SK-N-SH (cell line): Measurements from ENCODE around the gene SLC37A1. TPM values are rescaled to one million over a fixed set of nuclear protein-coding genes. Genes with fewer than 3 reads are reported as not detected.

Experiments used
- CTCF ChIA-PET: fragments of 300-600, 350-600 bp; formaldehyde crosslinking; extraction: SDS; loops from one replicate; lab custom pipeline; 2021; lab: Yijun Ruan, JAX
- POLR2A ChIA-PET: fragments of 350-600 bp; sonication (Branson Sonifier 250); formaldehyde crosslinking; extraction: SDS; loops from one replicate; lab custom pipeline; 2020; ENCODE audit warnings: antibody characterized with exemption, inconsistent platforms; lab: Yijun Ruan, JAX
- DNase-seq: peaks from one replicate; pipeline ENCODE4 v3.0.0; 2012
- H2AFZ ChIP-seq: fragments of 200-600 bp; sonication (generic); 2 replicates; pipeline ENCODE4 v1.8.1; 2016; ENCODE audit warnings: antibody characterized with exemption, mild to moderate bottlenecking, low read depth
- H3F3A ChIP-seq: fragments of 200-600 bp; sonication (generic); replicated peaks from 2 replicates; pipeline ENCODE3; 2016; ENCODE audit warnings: antibody characterized with exemption, mild to moderate bottlenecking; ENCODE audit not compliant: insufficient read depth
- H3K27ac ChIP-seq, 2 experiments: fragments of 200-500 bp in 1 of 2; fragments of 200-600 bp in 1 of 2; sonication (Bioruptor generic) in 1 of 2; sonication (generic), shearing (Covaris generic) in 1 of 2; 2 replicates each; pipeline versions ENCODE4 v1.5.1 to v1.6.1; 2014 to 2016; ENCODE audit warnings: low read depth in 2 of 2, inconsistent platforms in 1 of 2, low read length in 1 of 2, mild to moderate bottlenecking in 1 of 2, mixed read lengths in 1 of 2
- H3K27me3 ChIP-seq: fragments of 200-600 bp; sonication (generic), shearing (Covaris generic); 2 replicates; pipeline ENCODE4 v1.6.1; 2016; ENCODE audit warnings: mixed run types; ENCODE audit not compliant: insufficient read depth
- H3K36me3 ChIP-seq, 2 experiments: fragments of 200-500 bp in 1 of 2; fragments of 200-600 bp in 1 of 2; sonication (Bioruptor generic) in 1 of 2; sonication (generic) in 1 of 2; replicated peaks in 1 of 2; 2 replicates each; pipeline versions ENCODE3 to v1.5.1; 2014 to 2016; ENCODE audit warnings: low read length in 1 of 2, mild to moderate bottlenecking in 1 of 2; ENCODE audit not compliant: insufficient read depth in 2 of 2, control insufficient read depth in 1 of 2
- H3K4me1 ChIP-seq, 2 experiments: fragments of 200-500 bp in 1 of 2; fragments of 200-600 bp in 1 of 2; sonication (Bioruptor generic) in 1 of 2; sonication (generic), shearing (Covaris generic) in 1 of 2; 2 replicates each; pipeline versions ENCODE4 v1.5.1 to v1.6.1; 2014 to 2016; ENCODE audit warnings: low read depth in 1 of 2, low read length in 1 of 2, mixed run types in 1 of 2; ENCODE audit not compliant: insufficient read depth in 2 of 2, control insufficient read depth in 1 of 2
- H3K4me2 ChIP-seq: fragments of 200-600 bp; sonication (generic), shearing (Covaris generic); 2 replicates; pipeline ENCODE4 v1.6.1; 2017; ENCODE audit warnings: mixed run types
- H3K4me3 ChIP-seq, 2 experiments: fragments of 200-500 bp in 1 of 2; fragments of 200-600 bp in 1 of 2; sonication (Bioruptor generic) in 1 of 2; sonication (generic), shearing (Covaris generic) in 1 of 2; 2 replicates each; pipeline versions ENCODE4 v1.5.1 to v1.8.1; 2014 to 2016; ENCODE audit warnings: low read depth in 2 of 2, inconsistent platforms in 1 of 2, low read length in 1 of 2, mild to moderate bottlenecking in 1 of 2, mixed read lengths in 1 of 2, moderate library complexity in 1 of 2
- H3K79me2 ChIP-seq: fragments of 200-600 bp; sonication (generic); 2 replicates; pipeline ENCODE4 v1.8.1; 2017; ENCODE audit warnings: mild to moderate bottlenecking; ENCODE audit not compliant: insufficient read depth
- H3K9ac ChIP-seq: fragments of 200-600 bp; sonication (generic); 2 replicates; pipeline ENCODE4 v1.6.1; 2017; ENCODE audit warnings: mixed run types
- H3K9me2 ChIP-seq: fragments of 200-600 bp; sonication (generic); 2 replicates; pipeline ENCODE4 v1.6.1; 2017; ENCODE audit warnings: mixed run types
- H3K9me3 ChIP-seq: fragments of 200-600 bp; sonication (generic); 2 replicates; pipeline ENCODE4 v1.6.1; 2017; ENCODE audit warnings: mixed run types, mild to moderate bottlenecking, moderate library complexity
- H4K20me1 ChIP-seq: fragments of 200-600 bp; sonication (generic); 2 replicates; pipeline ENCODE4 v1.6.1; 2017; ENCODE audit warnings: mild to moderate bottlenecking, mixed run types; ENCODE audit not compliant: insufficient read depth
- ELF1 ChIP-seq: IDR thresholded peaks from 2 replicates; pipeline ENCODE4 v1.4.0; 2012
- EP300 ChIP-seq, 2 experiments: IDR thresholded peaks; 2 replicates each; pipeline versions ENCODE4 v1.4.0 to v1.6.1; 2012; ENCODE audit warnings: borderline replicate concordance in 1 of 2, low read depth in 1 of 2, low read length in 1 of 2
- FOSL2 ChIP-seq: IDR thresholded peaks from 2 replicates; pipeline ENCODE4 v1.4.0; 2012; ENCODE audit warnings: low read depth, mild to moderate bottlenecking, moderate library complexity, borderline replicate concordance
- GABPA ChIP-seq: IDR thresholded peaks from 2 replicates; pipeline ENCODE4 v1.4.0; 2012; ENCODE audit warnings: low read depth, mild to moderate bottlenecking
- GATA2 ChIP-seq: sonication (generic); formaldehyde crosslinking; IDR thresholded peaks from 2 replicates; pipeline ENCODE4 v1.5.0; 2020; ENCODE audit warnings: mild to moderate bottlenecking, missing genetic modification reagents
- MEF2A ChIP-seq: IDR thresholded peaks from 2 replicates; pipeline ENCODE4 v1.4.0; 2012; ENCODE audit warnings: low read depth, borderline replicate concordance
- MXI1 ChIP-seq: IDR thresholded peaks from 2 replicates; pipeline ENCODE4 v1.6.1; 2012; ENCODE audit warnings: mild to moderate bottlenecking, low read depth, low read length, improper control_type of control experiment
- POLR2AphosphoS5 ChIP-seq: IDR thresholded peaks from 2 replicates; pipeline ENCODE4 v1.6.1; 2012; ENCODE audit warnings: low read depth, low read length
- RCOR1 ChIP-seq: fragments of 150-350 bp; IDR thresholded peaks from 2 replicates; pipeline ENCODE4 v1.6.1; 2017; ENCODE audit warnings: antibody characterized with exemption, low read length
- RFX5 ChIP-seq: IDR thresholded peaks from 2 replicates; pipeline ENCODE4 v1.6.1; 2012; ENCODE audit warnings: mild to moderate bottlenecking, improper control_type of control experiment, low read length
- RXRA ChIP-seq: IDR thresholded peaks from 2 replicates; pipeline ENCODE4 v1.4.0; 2012; ENCODE audit warnings: low read depth, mild to moderate bottlenecking, borderline replicate concordance
- TAF1 ChIP-seq: IDR thresholded peaks from 2 replicates; pipeline ENCODE4 v1.6.1; 2012; ENCODE audit warnings: low read depth, mild to moderate bottlenecking, low read length, moderate library complexity, borderline replicate concordance
- TCF12 ChIP-seq: IDR thresholded peaks from 2 replicates; pipeline ENCODE4 v1.4.0; 2012
- USF1 ChIP-seq: IDR thresholded peaks from 2 replicates; pipeline ENCODE4 v1.4.0; 2012; ENCODE audit warnings: low read depth, borderline replicate concordance
- WGBS: methylation state at CpG from one replicate; pipeline ENCODE4 v1.1.6; 2017; ENCODE audit warnings: low lambda C conversion rate; 5-methylcytosine and 5-hydroxymethylcytosine counted together
- polyA plus RNA-seq, 3 experiments: library from polyadenylated mRNA; depleted of rRNA; stranded (reverse); fragments of >200 nt; gene quantifications; 2 replicates each; pipeline ENCODE4 v1.2.3, GENCODE V29; 2012
- TF ChIP-seq, protein P1 (sequence below): fragments of 150-350 bp; IDR thresholded peaks from 2 replicates; pipeline ENCODE4 v1.6.1; 2016; ENCODE audit warnings: mild to moderate bottlenecking, low read depth, low read length
- TF ChIP-seq, protein P2 (sequence below): IDR thresholded peaks from 2 replicates; pipeline ENCODE4 v1.6.1; 2012; ENCODE audit warnings: mild to moderate bottlenecking, low read depth, low read length, moderate library complexity
- TF ChIP-seq, protein P3 (sequence below): IDR thresholded peaks from 2 replicates; pipeline ENCODE4; 2012
- TF ChIP-seq, protein P4 (sequence below): IDR thresholded peaks from 2 replicates; pipeline ENCODE4 v1.4.0; 2012; ENCODE audit warnings: low read depth, borderline replicate concordance

The SLC37A1 gene
- polyA plus RNA-seq, 1 of the 3 experiments (the other 2 are of a cell fraction) = 2.8 TPM

GRCh38 chr21:42587036-42587435 lies 73.4 kb downstream of the SLC37A1 start:
- Histone ChIP-seq H3K36me3 (no peaks in the 10 kb centered on the region), H3K27ac (no peak overlapping the region), H3K79me2 (no peaks in the 10 kb centered on the region), H3K4me3 (no peak overlapping the region), H4K20me1 (no peaks in the 10 kb centered on the region), H3K27me3 (no peaks in the 10 kb centered on the region), H2AFZ (no peak overlapping the region), H3K9me3 (no peaks in the 10 kb centered on the region), H3K4me2 (no peak overlapping the region), H3K4me1 (no peaks in the 10 kb centered on the region), H3K9ac (no peak overlapping the region), H3K9me2 (no peaks in the 10 kb centered on the region), H3F3A (no peaks in the 10 kb centered on the region)
- CTCF ChIA-PET = interaction anchor here (0.6 kb wide), 1 partner anchor 72 kb away, joined by 3 read pairs; no protein-coding TSS in a partner anchor
- WGBS = 87% methylated on average over 15 of the region's 15 CpGs
- POLR2A ChIA-PET = no interaction called here
- DNase-seq = no peak
- TF ChIP-seq TCF12 = no peak
- TF ChIP-seq, protein P1, sequence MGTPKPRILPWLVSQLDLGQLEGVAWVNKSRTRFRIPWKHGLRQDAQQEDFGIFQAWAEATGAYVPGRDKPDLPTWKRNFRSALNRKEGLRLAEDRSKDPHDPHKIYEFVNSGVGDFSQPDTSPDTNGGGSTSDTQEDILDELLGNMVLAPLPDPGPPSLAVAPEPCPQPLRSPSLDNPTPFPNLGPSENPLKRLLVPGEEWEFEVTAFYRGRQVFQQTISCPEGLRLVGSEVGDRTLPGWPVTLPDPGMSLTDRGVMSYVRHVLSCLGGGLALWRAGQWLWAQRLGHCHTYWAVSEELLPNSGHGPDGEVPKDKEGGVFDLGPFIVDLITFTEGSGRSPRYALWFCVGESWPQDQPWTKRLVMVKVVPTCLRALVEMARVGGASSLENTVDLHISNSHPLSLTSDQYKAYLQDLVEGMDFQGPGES = no peak
- no peak for TF ChIP-seq EP300 (IDR thresholded peaks at IDR 0.05; ENCODE audit: borderline replicate concordance in 1 of 2, low read depth in 1 of 2, low read length in 1 of 2)
- no peak for TF ChIP-seq TAF1
- no peak for TF ChIP-seq FOSL2
- TF ChIP-seq GATA2 (CRISPR knock-in tag) = no peak
- TF ChIP-seq MEF2A = no peak
- TF ChIP-seq RCOR1 = no peak
- TF ChIP-seq POLR2AphosphoS5 = no peak
- TF ChIP-seq, protein P2, sequence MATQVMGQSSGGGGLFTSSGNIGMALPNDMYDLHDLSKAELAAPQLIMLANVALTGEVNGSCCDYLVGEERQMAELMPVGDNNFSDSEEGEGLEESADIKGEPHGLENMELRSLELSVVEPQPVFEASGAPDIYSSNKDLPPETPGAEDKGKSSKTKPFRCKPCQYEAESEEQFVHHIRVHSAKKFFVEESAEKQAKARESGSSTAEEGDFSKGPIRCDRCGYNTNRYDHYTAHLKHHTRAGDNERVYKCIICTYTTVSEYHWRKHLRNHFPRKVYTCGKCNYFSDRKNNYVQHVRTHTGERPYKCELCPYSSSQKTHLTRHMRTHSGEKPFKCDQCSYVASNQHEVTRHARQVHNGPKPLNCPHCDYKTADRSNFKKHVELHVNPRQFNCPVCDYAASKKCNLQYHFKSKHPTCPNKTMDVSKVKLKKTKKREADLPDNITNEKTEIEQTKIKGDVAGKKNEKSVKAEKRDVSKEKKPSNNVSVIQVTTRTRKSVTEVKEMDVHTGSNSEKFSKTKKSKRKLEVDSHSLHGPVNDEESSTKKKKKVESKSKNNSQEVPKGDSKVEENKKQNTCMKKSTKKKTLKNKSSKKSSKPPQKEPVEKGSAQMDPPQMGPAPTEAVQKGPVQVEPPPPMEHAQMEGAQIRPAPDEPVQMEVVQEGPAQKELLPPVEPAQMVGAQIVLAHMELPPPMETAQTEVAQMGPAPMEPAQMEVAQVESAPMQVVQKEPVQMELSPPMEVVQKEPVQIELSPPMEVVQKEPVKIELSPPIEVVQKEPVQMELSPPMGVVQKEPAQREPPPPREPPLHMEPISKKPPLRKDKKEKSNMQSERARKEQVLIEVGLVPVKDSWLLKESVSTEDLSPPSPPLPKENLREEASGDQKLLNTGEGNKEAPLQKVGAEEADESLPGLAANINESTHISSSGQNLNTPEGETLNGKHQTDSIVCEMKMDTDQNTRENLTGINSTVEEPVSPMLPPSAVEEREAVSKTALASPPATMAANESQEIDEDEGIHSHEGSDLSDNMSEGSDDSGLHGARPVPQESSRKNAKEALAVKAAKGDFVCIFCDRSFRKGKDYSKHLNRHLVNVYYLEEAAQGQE = no peak
- TF ChIP-seq GABPA = no peak

- H3K4me3 ChIP-seq = no peak overlapping the region
- H3K27me3 ChIP-seq = no peaks in the 10 kb centered on the region
- peaks cover 0 to 4% of the 10 kb centered on the region in 2 experiments; a peak in 1 of 4 replicates for H3K4me1 ChIP-seq
- CTCF ChIA-PET = interaction anchor here (1.1 to 1.6 kb wide), 3 partner anchors 223 to 243 kb away, joined by 3 to 5 read pairs (median 4); no protein-coding TSS in a partner anchor
- H4K20me1 ChIP-seq = no peaks in the 10 kb centered on the region
- H3K9me2 ChIP-seq = no peaks in the 10 kb centered on the region
- H3K4me2 ChIP-seq = no peak overlapping the region
- 62% methylated on average over 12 of the region's 20 CpGs for WGBS
- H3K9me3 ChIP-seq = no peaks in the 10 kb centered on the region
- H3K27ac ChIP-seq = no peak overlapping the region
- no peak overlapping the region for H2AFZ ChIP-seq
- H3K79me2 ChIP-seq = no peaks in the 10 kb centered on the region
- DNase-seq = no peak
- no peak overlapping the region for H3K9ac ChIP-seq
- no peaks in the 10 kb centered on the region for H3K36me3 ChIP-seq
- POLR2A ChIA-PET = no interaction called here
- no peaks in the 10 kb centered on the region for H3F3A ChIP-seq
- TF ChIP-seq, protein P3, sequence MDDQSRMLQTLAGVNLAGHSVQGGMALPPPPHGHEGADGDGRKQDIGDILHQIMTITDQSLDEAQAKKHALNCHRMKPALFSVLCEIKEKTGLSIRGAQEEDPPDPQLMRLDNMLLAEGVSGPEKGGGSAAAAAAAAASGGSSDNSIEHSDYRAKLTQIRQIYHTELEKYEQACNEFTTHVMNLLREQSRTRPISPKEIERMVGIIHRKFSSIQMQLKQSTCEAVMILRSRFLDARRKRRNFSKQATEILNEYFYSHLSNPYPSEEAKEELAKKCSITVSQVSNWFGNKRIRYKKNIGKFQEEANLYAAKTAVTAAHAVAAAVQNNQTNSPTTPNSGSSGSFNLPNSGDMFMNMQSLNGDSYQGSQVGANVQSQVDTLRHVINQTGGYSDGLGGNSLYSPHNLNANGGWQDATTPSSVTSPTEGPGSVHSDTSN = no peak
- TF ChIP-seq USF1 = no peak
- no peak for TF ChIP-seq RFX5
- TF ChIP-seq, protein P4, sequence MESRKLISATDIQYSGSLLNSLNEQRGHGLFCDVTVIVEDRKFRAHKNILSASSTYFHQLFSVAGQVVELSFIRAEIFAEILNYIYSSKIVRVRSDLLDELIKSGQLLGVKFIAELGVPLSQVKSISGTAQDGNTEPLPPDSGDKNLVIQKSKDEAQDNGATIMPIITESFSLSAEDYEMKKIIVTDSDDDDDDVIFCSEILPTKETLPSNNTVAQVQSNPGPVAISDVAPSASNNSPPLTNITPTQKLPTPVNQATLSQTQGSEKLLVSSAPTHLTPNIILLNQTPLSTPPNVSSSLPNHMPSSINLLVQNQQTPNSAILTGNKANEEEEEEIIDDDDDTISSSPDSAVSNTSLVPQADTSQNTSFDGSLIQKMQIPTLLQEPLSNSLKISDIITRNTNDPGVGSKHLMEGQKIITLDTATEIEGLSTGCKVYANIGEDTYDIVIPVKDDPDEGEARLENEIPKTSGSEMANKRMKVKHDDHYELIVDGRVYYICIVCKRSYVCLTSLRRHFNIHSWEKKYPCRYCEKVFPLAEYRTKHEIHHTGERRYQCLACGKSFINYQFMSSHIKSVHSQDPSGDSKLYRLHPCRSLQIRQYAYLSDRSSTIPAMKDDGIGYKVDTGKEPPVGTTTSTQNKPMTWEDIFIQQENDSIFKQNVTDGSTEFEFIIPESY = no peak
- TF ChIP-seq ELF1 = no peak
- TF ChIP-seq EP300 (IDR thresholded peaks at IDR 0.05; ENCODE audit: borderline replicate concordance in 1 of 2, low read depth in 1 of 2, low read length in 1 of 2) = no peak
- TF ChIP-seq MXI1 = no peak
- no peak for TF ChIP-seq RXRA
These were observed 76.9 kb downstream of the SLC37A1 start for GRCh38 chr21:42590431-42591131.
